Duodenal mucosa (tissue), 2 donors: Measurements from ENCODE around the gene RASSF8.
"Not testable (repeated sequence)": the region's sequence is repeated elsewhere in the genome, so short reads cannot be mapped to it uniquely, and the experiment has no call there.

Experiments
- H3K27ac ChIP-seq: one replicate; pipeline ENCODE4 v1.7.0; 2013; ENCODE audit warnings: low read depth, low read length
- H3K27me3 ChIP-seq, 2 donors: one replicate each; pipeline ENCODE4 v1.7.0; 2013; ENCODE audit warnings: low read length in 2 of 2, control low read depth in 1 of 2; ENCODE audit not compliant: insufficient read depth in 2 of 2, control insufficient read depth in 1 of 2
- H3K36me3 ChIP-seq, 2 donors: one replicate each; pipeline ENCODE4 v1.7.0; 2013; ENCODE audit warnings: low read length in 2 of 2, control low read depth in 1 of 2; ENCODE audit not compliant: insufficient read depth in 2 of 2, control insufficient read depth in 1 of 2
- H3K4me1 ChIP-seq, 2 donors: one replicate each; pipeline ENCODE4 v1.7.0; 2013; ENCODE audit warnings: low read length in 2 of 2, control low read depth in 1 of 2; ENCODE audit not compliant: insufficient read depth in 2 of 2, control insufficient read depth in 1 of 2
- H3K4me3 ChIP-seq, 2 donors: one replicate each; pipeline ENCODE4 v1.7.0; 2013; ENCODE audit warnings: low read length in 2 of 2, low read depth in 1 of 2
- H3K9ac ChIP-seq, 2 donors: one replicate each; pipeline ENCODE4 v1.7.0; 2013; ENCODE audit warnings: low read length in 2 of 2, low read depth in 1 of 2
- H3K9me3 ChIP-seq, 2 donors: one replicate each; pipeline ENCODE4 v1.7.0; 2013; ENCODE audit warnings: low read length in 2 of 2, control low read depth in 1 of 2; ENCODE audit not compliant: control insufficient read depth in 1 of 2

RASSF8 gene

GRCh38 chr12:26047401-26048226, 89.1 kb downstream of the RASSF8 start:
- no peak overlapping the region for H3K4me3 ChIP-seq
- no peak overlapping the region for H3K9ac ChIP-seq
- no peaks in the 10 kb centered on the region for H3K9me3 ChIP-seq
- H3K36me3 ChIP-seq: no peaks in the 10 kb centered on the region
- no peaks in the 10 kb centered on the region for H3K27me3 ChIP-seq
- H3K4me1 ChIP-seq: no peaks in the 10 kb centered on the region
- H3K27ac ChIP-seq: no peak overlapping the region

GRCh38 chr12:26052652-26053051, 94.2 kb downstream of the RASSF8 start:
- Histone ChIP-seq H3K27me3 (no peaks in the 10 kb centered on the region), H3K4me1 (no peaks in the 10 kb centered on the region), H3K36me3 (no peaks in the 10 kb centered on the region), H3K27ac (no peak overlapping the region), H3K9me3 (no peaks in the 10 kb centered on the region), H3K4me3 (no peak overlapping the region), H3K9ac (no peak overlapping the region)

GRCh38 chr12:26054383-26054782, 95.9 kb downstream of the RASSF8 start:
- no peaks in the 10 kb centered on the region for H3K4me1 ChIP-seq
- no peak overlapping the region for H3K4me3 ChIP-seq
- H3K36me3 ChIP-seq: no peaks in the 10 kb centered on the region
- no peak overlapping the region for H3K9ac ChIP-seq
- no peaks in the 10 kb centered on the region for H3K27me3 ChIP-seq
- H3K9me3 ChIP-seq: no peaks in the 10 kb centered on the region
- H3K27ac ChIP-seq: no peak overlapping the region

GRCh38 chr12:26055087-26055486, 96.6 kb downstream of the RASSF8 start:
- H3K27ac ChIP-seq: no peak overlapping the region

GRCh38 chr12:26056335-26056734, 97.9 kb downstream of the RASSF8 start:
- no peaks in the 10 kb centered on the region for H3K27me3 ChIP-seq
- no peaks in the 10 kb centered on the region for H3K36me3 ChIP-seq
- H3K4me1 ChIP-seq: no peaks in the 10 kb centered on the region
- no peaks in the 10 kb centered on the region for H3K9me3 ChIP-seq
- H3K4me3 ChIP-seq: no peak overlapping the region
- H3K9ac ChIP-seq: no peak overlapping the region
- no peak overlapping the region for H3K27ac ChIP-seq

More at GRCh38 chr12:26055087-26055486, 96.6 kb downstream of the RASSF8 start:
- Histone ChIP-seq H3K4me1 (no peaks in the 10 kb centered on the region), H3K36me3 (no peaks in the 10 kb centered on the region), H3K27me3 (no peaks in the 10 kb centered on the region), H3K9ac (no peak overlapping the region), H3K4me3 (no peak overlapping the region), H3K9me3 (no peaks in the 10 kb centered on the region)

GRCh38 chr12:26057271-26057670, 98.8 kb downstream of the RASSF8 start:
- not testable (repeated sequence) for H3K9ac ChIP-seq, H3K4me3 ChIP-seq, H3K4me1 ChIP-seq, H3K36me3 ChIP-seq, H3K27me3 ChIP-seq, H3K27ac ChIP-seq, H3K9me3 ChIP-seq

- H3K36me3 ChIP-seq: no peaks in the 10 kb centered on the region
- H3K9me3 ChIP-seq: no peaks in the 10 kb centered on the region
These were observed 99.8 kb downstream of the RASSF8 start for GRCh38 chr12:26058308-26058707.

GRCh38 chr12:26058818-26059217, 100.3 kb downstream of the RASSF8 start:
- no peaks in the 10 kb centered on the region for H3K9me3 ChIP-seq
- H3K27me3 ChIP-seq: no peaks in the 10 kb centered on the region
- no peaks in the 10 kb centered on the region for H3K4me1 ChIP-seq
- no peak overlapping the region for H3K27ac ChIP-seq
- H3K36me3 ChIP-seq: no peaks in the 10 kb centered on the region
- no peak overlapping the region for H3K4me3 ChIP-seq
- H3K9ac ChIP-seq: no peak overlapping the region

More at GRCh38 chr12:26058308-26058707, 99.8 kb downstream of the RASSF8 start:
- Histone ChIP-seq H3K27me3 (no peaks in the 10 kb centered on the region), H3K27ac (no peak overlapping the region), H3K4me3 (no peak overlapping the region), H3K9ac (no peak overlapping the region), H3K4me1 (no peaks in the 10 kb centered on the region)

GRCh38 chr12:26062006-26062405, 103.5 kb downstream of the RASSF8 start:
- Histone ChIP-seq H3K4me3 (no peak overlapping the region), H3K27ac (no peak overlapping the region), H3K9ac (no peak overlapping the region), H3K4me1 (no peaks in the 10 kb centered on the region), H3K36me3 (no peaks in the 10 kb centered on the region), H3K27me3 (no peaks in the 10 kb centered on the region), H3K9me3 (no peaks in the 10 kb centered on the region)

- no peak overlapping the region for H3K4me3 ChIP-seq
- H3K27me3 ChIP-seq: no peaks in the 10 kb centered on the region
- no peaks in the 10 kb centered on the region for H3K4me1 ChIP-seq
- no peaks in the 10 kb centered on the region for H3K9me3 ChIP-seq
- no peak overlapping the region for H3K27ac ChIP-seq
- no peaks in the 10 kb centered on the region for H3K36me3 ChIP-seq
- no peak overlapping the region for H3K9ac ChIP-seq
These were observed 104.1 kb downstream of the RASSF8 start for GRCh38 chr12:26062566-26062965.
